GM12892 (cell line): ENCODE results near the gene AEBP1.

ENCODE experiments used
- DNase-seq: peaks from one replicate; pipeline ENCODE4 v3.0.0; 2011; ENCODE audit not compliant: insufficient read length
- FAIRE-seq: peaks from 2 replicates; lab custom pipeline; 2011; peaks lifted over from hg19 to GRCh38; lab: Jason Lieb, UNC
- POLR2A ChIP-seq: IDR thresholded peaks from 2 replicates; pipeline ENCODE4 v1.6.1; 2011; ENCODE audit warnings: low read depth, low read length, control low read depth
- POLR2AphosphoS5 ChIP-seq: IDR thresholded peaks from 2 replicates; pipeline ENCODE4 v1.6.1; 2011; ENCODE audit warnings: low read depth, low read length, control low read depth
- TAF1 ChIP-seq: IDR thresholded peaks from 2 replicates; pipeline ENCODE4 v1.6.1; 2011; ENCODE audit warnings: low read depth, mild to moderate bottlenecking, control low read depth, low read length, borderline replicate concordance

AEBP1 gene

GRCh38 chr7:44079331-44080021 lies 24.7 kb upstream of the AEBP1 start:
- TF ChIP-seq TAF1 (no peak), POLR2A (no peak), POLR2AphosphoS5 (no peak)
- FAIRE-seq (no peak), DNase-seq (no peak)

- TF ChIP-seq POLR2AphosphoS5 (no peak), TAF1 (no peak), POLR2A (no peak)
- DNase-seq = no peak
- FAIRE-seq = no peak
These were observed 24.0 kb upstream of the AEBP1 start for GRCh38 chr7:44080118-44080517.

- DNase-seq (no peak), FAIRE-seq (no peak)
- TF ChIP-seq POLR2AphosphoS5 (no peak), POLR2A (no peak; the same call in 1 of the 2 replicates), TAF1 (no peak)
These were observed 23.4 kb upstream of the AEBP1 start for GRCh38 chr7:44080686-44081265.

GRCh38 chr7:44081266-44081748 lies 22.8 kb upstream of the AEBP1 start:
- FAIRE-seq (no peak), DNase-seq (no peak)
- no peak for TF ChIP-seq POLR2AphosphoS5
- no peak for TF ChIP-seq TAF1
- TF ChIP-seq POLR2A = no peak; the same call in 1 of the 2 replicates

GRCh38 chr7:44082541-44083207 lies 21.5 kb upstream of the AEBP1 start:
- no peak for TF ChIP-seq TAF1
- TF ChIP-seq POLR2AphosphoS5 = no peak
- TF ChIP-seq POLR2A = no peak
- no peak for FAIRE-seq
- DNase-seq = peak; percentile 94

GRCh38 chr7:44083796-44084195 lies 20.3 kb upstream of the AEBP1 start:
- DNase-seq (no peak), FAIRE-seq (no peak)

GRCh38 chr7:44084701-44085100 lies 19.4 kb upstream of the AEBP1 start:
- TF ChIP-seq POLR2A = no peak
- no peak for TF ChIP-seq TAF1
- no peak for TF ChIP-seq POLR2AphosphoS5
- FAIRE-seq = no peak
- no peak for DNase-seq

More at GRCh38 chr7:44083796-44084195, 20.3 kb upstream of the AEBP1 start:
- TF ChIP-seq POLR2AphosphoS5 (no peak), TAF1 (no peak), POLR2A (no peak)

- TF ChIP-seq POLR2AphosphoS5 (no peak), POLR2A (no peak), TAF1 (no peak)
- FAIRE-seq = no peak
- no peak for DNase-seq
These were observed 18.6 kb upstream of the AEBP1 start for GRCh38 chr7:44085546-44085945.

- TF ChIP-seq POLR2AphosphoS5 (no peak), POLR2A (no peak), TAF1 (no peak)
- FAIRE-seq (no peak), DNase-seq (no peak)
These were observed 17.5 kb upstream of the AEBP1 start for GRCh38 chr7:44086627-44087026.

GRCh38 chr7:44087911-44088838 lies 16.0 kb upstream of the AEBP1 start:
- DNase-seq (no peak), FAIRE-seq (no peak)
- TF ChIP-seq POLR2A = no peak
- TF ChIP-seq TAF1 = no peak
- TF ChIP-seq POLR2AphosphoS5 = no peak
